Breast epithelium (tissue), 4 donors: ENCODE data around the gene UMPS. TPM values are rescaled to one million over a fixed set of nuclear protein-coding genes. Genes with fewer than 3 reads are reported as not detected.
A peak's percentile ranks its signal among the peaks of the same experiment; 100 is the strongest.

Experiments used
- DNase-seq, 2 donors: peaks; one replicate each; pipeline ENCODE4 v3.0.0-alpha.2; 2019; ENCODE audit warnings: low spot score in 2 of 2
- H3K27ac ChIP-seq, 2 donors: fragments of 200-600 bp; sonication (generic) in 1 of 2; one replicate each; pipeline ENCODE4 v1.5.1; 2016 to 2019; ENCODE audit warnings: mild to moderate bottlenecking in 1 of 2
- H3K27me3 ChIP-seq, 2 donors: fragments of 200-600 bp; sonication (generic) in 1 of 2; one replicate each; pipeline versions ENCODE4 v1.5.1 to v1.6.0; 2017 to 2019; ENCODE audit warnings: control low read depth in 1 of 2, mild to moderate bottlenecking in 1 of 2
- H3K36me3 ChIP-seq: fragments of 200-600 bp; one replicate; pipeline ENCODE4 v1.5.1; 2019
- H3K4me1 ChIP-seq, 2 donors: fragments of 200-600 bp; sonication (generic); one replicate each; pipeline ENCODE4 v1.5.1; 2016 to 2019; ENCODE audit warnings: control low read depth in 1 of 2
- H3K4me3 ChIP-seq, 3 donors: fragments of 200-600 bp; sonication (generic); 1 replicate in 2 of 3; 2 replicates in 1 of 3; pipeline ENCODE4 v1.5.1; 2016 to 2019; ENCODE audit warnings: mild to moderate bottlenecking in 3 of 3, moderate library complexity in 2 of 3
- H3K9me3 ChIP-seq, 2 donors: fragments of 200-600 bp; sonication (generic) in 1 of 2; one replicate each; pipeline ENCODE4 v1.5.1; 2016 to 2019; ENCODE audit warnings: control low read depth in 1 of 2
- CTCF ChIP-seq, 3 donors: fragments of 450-650 bp; IDR thresholded peaks; one replicate each; pipeline ENCODE4 v1.5.1; 2016 to 2017; ENCODE audit warnings: antibody characterized with exemption in 3 of 3, mild to moderate bottlenecking in 3 of 3, moderate library complexity in 3 of 3
- POLR2A ChIP-seq: fragments of 450-650 bp; IDR thresholded peaks from one replicate; pipeline ENCODE4 v1.6.1; 2016; ENCODE audit warnings: antibody characterized with exemption, mild to moderate bottlenecking, moderate library complexity
- POLR2AphosphoS5 ChIP-seq, 3 donors: sonication (generic); formaldehyde crosslinking; IDR thresholded peaks; one replicate each; pipeline ENCODE4 v1.6.1; 2017; ENCODE audit warnings: antibody characterized with exemption in 3 of 3
- intact Hi-C: fragments of 100-400 bp; cut with DNase I; formaldehyde crosslinking; loops from one replicate; pipeline ENCODE4 v1.15.1; 2023; ENCODE audit warnings: low total_unique reads
- total RNA-seq, 3 donors: library from RNA; depleted of rRNA; stranded (reverse); fragments of >200 nt; gene quantifications; one replicate each; pipeline ENCODE4 v1.1.0, GENCODE V29; 2016

UMPS gene
- total RNA-seq, 3 donors from 2014 or later, result 18.4 to 34.1 (median 28.0) TPM

- no peaks in the 10 kb centered on the region for H3K27me3 ChIP-seq
- peaks cover 0 to 4% of the 10 kb centered on the region in 2 donors for H3K4me1 ChIP-seq
- no peaks in the 10 kb centered on the region for H3K9me3 ChIP-seq
- intact Hi-C loops, result loop anchor here (5.0 kb wide), 2 partner anchors 138 to 674 kb away; no protein-coding TSS in a partner anchor
- no peaks in the 10 kb centered on the region for H3K36me3 ChIP-seq
- H3K27ac ChIP-seq, result no peak overlapping the region
- TF ChIP-seq POLR2A, result no peak
- no peak for TF ChIP-seq POLR2AphosphoS5 (IDR thresholded peaks at IDR 0.05)
- no peak for TF ChIP-seq CTCF (IDR thresholded peaks at IDR 0.05)
- no peak overlapping the region for H3K4me3 ChIP-seq
- DNase-seq, result no peak
These were observed 33.5 kb downstream of the UMPS start for GRCh38 chr3:124763644-124764358.

GRCh38 chr3:124764746-124765145 lies 34.5 kb downstream of the UMPS start:
- Histone ChIP-seq H3K27me3 (no peaks in the 10 kb centered on the region), H3K9me3 (no peaks in the 10 kb centered on the region), H3K4me1 (peaks cover 0 to 4% of the 10 kb centered on the region in 2 donors), H3K4me3 (no peak overlapping the region), H3K36me3 (no peaks in the 10 kb centered on the region), H3K27ac (no peak overlapping the region)
- intact Hi-C loops, result loop anchor here (5.0 kb wide), 2 partner anchors 138 to 673 kb away; no protein-coding TSS in a partner anchor
- peak in 1 of 2 donors; percentile 45 for DNase-seq
- TF ChIP-seq POLR2A (no peak), POLR2AphosphoS5 (IDR thresholded peaks at IDR 0.05) (no peak), CTCF (IDR thresholded peaks at IDR 0.05) (no peak)

GRCh38 chr3:124765197-124765840 lies 35.1 kb downstream of the UMPS start:
- Histone ChIP-seq H3K36me3 (no peaks in the 10 kb centered on the region), H3K27ac (no peak overlapping the region), H3K4me1 (peaks cover 0 to 4% of the 10 kb centered on the region in 2 donors), H3K9me3 (no peaks in the 10 kb centered on the region), H3K27me3 (no peaks in the 10 kb centered on the region), H3K4me3 (no peak overlapping the region)
- DNase-seq, result no peak
- intact Hi-C loops, result no loop called here
- no peak for TF ChIP-seq POLR2A
- TF ChIP-seq POLR2AphosphoS5 (IDR thresholded peaks at IDR 0.05), result no peak
- TF ChIP-seq CTCF (IDR thresholded peaks at IDR 0.05), result no peak

DNA sequence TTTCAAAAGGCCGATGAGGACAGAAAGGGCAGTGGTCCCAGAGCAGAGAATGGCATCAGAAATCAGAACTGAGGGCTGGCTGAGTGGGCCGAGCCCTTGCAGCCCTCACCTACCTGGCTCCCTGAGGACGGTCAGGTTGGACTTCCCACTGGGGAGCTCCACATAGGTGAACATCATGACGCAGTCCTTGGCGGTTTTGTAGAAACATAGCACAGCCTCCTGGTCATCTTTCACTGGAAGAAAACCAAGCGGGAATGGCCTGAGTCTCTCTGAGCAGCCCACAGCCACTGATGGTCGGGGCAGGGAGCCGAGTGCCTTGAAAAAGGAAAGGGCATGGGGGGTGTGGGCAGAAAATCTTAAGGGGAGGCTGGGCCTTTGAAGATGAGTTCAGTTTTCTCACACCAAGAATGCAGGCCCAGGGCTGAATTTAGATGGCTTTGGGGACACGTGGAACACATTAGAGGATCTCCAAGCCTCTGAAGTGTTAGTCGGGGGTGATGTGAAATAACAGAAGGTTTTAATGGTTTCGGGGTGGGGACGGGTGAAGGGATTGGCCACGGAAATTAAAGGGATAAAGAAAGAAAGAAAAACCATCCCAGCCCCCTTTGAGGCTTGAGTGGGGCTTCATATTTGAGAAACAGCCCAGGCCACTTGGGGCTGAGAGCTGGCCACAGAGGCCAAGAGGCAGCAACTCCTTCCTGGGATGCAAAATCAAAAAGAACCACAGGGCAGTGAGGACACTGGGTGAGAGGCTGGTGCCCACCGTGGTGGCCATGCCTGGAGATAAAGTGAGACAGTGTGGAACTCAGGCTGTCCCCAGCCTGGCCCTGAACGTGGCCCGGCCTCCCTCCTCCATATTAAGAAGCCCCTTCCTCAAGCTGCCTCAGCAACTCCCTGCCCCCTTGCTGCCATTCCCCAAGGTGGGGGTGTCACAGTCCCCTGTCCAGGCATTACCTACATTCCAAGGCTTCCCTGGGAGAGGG lies 36.2 kb downstream of the UMPS start:
- peaks cover 0 to 4% of the 10 kb centered on the region in 2 donors for H3K4me1 ChIP-seq
- no peak for DNase-seq
- H3K9me3 ChIP-seq, result no peaks in the 10 kb centered on the region
- no peak overlapping the region for H3K27ac ChIP-seq
- H3K27me3 ChIP-seq, result no peaks in the 10 kb centered on the region
- H3K36me3 ChIP-seq, result no peaks in the 10 kb centered on the region
- intact Hi-C loops, result no loop called here
- TF ChIP-seq CTCF (IDR thresholded peaks at IDR 0.05) (no peak), POLR2A (no peak), POLR2AphosphoS5 (IDR thresholded peaks at IDR 0.05) (no peak)
- H3K4me3 ChIP-seq, result no peak overlapping the region
